ENCODE data around the gene CLDN14. TPM values are rescaled to one million over a fixed set of nuclear protein-coding genes. Genes with fewer than 3 reads are reported as not detected.

Gene CLDN14
- total and polyA plus RNA-seq, 12 donors: 0.06 TPM; not detected in 11

DNA sequence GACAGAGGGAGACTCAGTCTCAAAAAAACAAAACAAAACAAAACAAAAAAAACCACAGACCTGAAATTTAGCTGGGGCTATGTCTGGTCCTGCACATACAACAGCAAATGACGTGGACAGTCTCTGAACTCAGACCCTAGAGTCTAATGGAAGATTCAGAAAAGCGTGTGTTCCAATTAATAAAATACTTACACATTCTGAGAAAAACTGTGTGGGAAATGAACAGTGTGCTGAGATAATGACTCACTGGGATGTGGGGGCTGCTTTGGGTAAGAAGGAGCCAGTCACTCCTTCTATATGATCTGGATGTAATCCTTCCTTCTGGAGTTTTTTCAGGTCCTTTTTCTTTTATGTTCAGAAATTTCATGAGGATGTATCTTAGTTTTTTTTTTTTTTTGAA, 29.4 kb downstream of the CLDN14 start:
- no peaks in the 10 kb centered on the region for H3K9me3 ChIP-seq
- no peak overlapping the region for H3K4me3 ChIP-seq
- DNase-seq (no peak), ATAC-seq (no peak)
- intact Hi-C loops (cut with DNase I): no loop called here
- no peaks in the 10 kb centered on the region for H3K36me3 ChIP-seq
- TF ChIP-seq, protein P1, sequence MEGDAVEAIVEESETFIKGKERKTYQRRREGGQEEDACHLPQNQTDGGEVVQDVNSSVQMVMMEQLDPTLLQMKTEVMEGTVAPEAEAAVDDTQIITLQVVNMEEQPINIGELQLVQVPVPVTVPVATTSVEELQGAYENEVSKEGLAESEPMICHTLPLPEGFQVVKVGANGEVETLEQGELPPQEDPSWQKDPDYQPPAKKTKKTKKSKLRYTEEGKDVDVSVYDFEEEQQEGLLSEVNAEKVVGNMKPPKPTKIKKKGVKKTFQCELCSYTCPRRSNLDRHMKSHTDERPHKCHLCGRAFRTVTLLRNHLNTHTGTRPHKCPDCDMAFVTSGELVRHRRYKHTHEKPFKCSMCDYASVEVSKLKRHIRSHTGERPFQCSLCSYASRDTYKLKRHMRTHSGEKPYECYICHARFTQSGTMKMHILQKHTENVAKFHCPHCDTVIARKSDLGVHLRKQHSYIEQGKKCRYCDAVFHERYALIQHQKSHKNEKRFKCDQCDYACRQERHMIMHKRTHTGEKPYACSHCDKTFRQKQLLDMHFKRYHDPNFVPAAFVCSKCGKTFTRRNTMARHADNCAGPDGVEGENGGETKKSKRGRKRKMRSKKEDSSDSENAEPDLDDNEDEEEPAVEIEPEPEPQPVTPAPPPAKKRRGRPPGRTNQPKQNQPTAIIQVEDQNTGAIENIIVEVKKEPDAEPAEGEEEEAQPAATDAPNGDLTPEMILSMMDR (IDR thresholded peaks at IDR 0.05): no peak
- H3K27ac ChIP-seq: no peak overlapping the region
- H3K27me3 ChIP-seq: no peaks in the 10 kb centered on the region
- 73 to 87% methylated on average over 2 of the region's 2 CpGs for WGBS, 2 donors
- peaks cover 0 to 5% (median 0%) of the 10 kb centered on the region in 9 donors for H3K4me1 ChIP-seq

DNA sequence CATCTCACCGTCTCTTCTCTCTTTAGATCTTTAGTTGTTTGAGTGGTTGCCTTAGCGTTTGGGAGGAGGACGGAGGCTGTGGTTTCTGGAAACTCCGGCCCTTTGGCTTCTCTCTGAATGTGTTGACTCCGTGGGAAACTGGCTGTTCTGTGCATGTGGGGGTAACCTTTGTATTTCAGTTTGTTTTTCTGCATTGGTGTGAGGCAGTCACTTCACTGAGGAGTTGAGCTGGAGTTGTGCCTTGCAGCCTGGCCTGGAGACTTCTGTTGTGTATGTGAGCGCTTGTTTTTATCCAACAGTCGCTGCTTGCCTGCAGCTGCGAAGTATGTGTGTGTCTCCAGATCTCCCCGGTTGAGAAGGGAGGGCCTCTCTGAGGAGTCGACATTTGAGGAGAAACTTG, 33.6 kb downstream of the CLDN14 start:
- TF ChIP-seq, protein P1 (IDR thresholded peaks at IDR 0.05): no peak
- DNase-seq: no peak

DNA sequence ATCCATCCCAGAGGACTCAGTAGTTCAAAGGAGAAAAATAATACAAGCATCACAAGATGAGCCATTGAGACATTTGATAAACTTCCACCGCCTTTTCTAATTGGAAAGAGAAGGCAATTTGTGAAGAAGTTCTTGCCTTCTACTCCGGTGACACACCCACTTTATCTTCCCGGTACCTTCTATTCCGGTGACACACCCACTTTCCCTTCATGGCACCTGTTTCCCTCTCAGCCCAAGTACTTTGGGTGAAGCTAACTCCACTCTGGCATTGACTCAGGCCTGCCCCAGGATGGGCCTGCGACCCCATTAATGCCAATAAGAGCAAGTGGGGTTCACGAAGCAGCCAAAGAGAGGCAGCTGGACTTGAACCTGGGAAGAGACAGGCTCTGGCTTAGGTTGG, 38.2 kb downstream of the CLDN14 start:
- DNase-seq: no peak
- no peak overlapping the region for H3K27ac ChIP-seq
- TF ChIP-seq, protein P1 (IDR thresholded peaks at IDR 0.05): no peak
- H3K4me1 ChIP-seq: peaks cover 0 to 13% (median 0%) of the 10 kb centered on the region in 9 donors
- intact Hi-C loops (cut with DNase I): no loop called here
- no peaks in the 10 kb centered on the region for H3K27me3 ChIP-seq
- ATAC-seq: no peak
- WGBS, 2 donors: 95% methylated on average over 6 of the region's 6 CpGs
- H3K36me3 ChIP-seq: no peaks in the 10 kb centered on the region
- no peak overlapping the region for H3K4me3 ChIP-seq
- peaks cover 0 to 3% (median 0%) of the 10 kb centered on the region in 11 donors for H3K9me3 ChIP-seq

More for the DNA sequence above, 33.6 kb downstream of the CLDN14 start:
- Histone ChIP-seq H3K4me3 (no peak overlapping the region), H3K27me3 (no peaks in the 10 kb centered on the region), H3K27ac (peak overlapping the region in 2 of 10 donors; percentile 15 to 31), H3K4me1 (no peaks in the 10 kb centered on the region), H3K36me3 (no peaks in the 10 kb centered on the region), H3K9me3 (no peaks in the 10 kb centered on the region)
- WGBS, 2 donors: 65 to 68% methylated on average over 10 of the region's 10 CpGs
- ATAC-seq: peak in 5 of 8 donors; percentile 12 to 55 (median 33)
- intact Hi-C loops (cut with DNase I): no loop called here

DNA sequence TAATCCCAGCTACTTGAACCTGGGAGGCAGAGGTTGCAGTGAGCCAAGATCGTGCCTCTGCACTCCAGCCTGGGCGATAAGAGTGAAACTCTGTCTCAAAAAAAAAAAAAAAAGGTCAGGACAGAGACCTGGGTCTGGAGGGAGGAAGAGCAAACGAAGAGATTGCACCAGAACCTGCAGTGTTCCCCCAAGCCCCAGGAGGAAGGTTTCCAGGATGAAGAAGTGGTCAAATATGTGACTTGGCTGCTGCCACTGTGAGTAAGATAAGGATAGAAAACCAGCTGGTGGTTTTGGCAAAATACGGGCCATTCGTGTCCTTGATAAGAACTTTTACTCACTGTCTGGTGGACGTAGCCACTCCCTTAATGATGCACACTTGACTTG, 42.2 kb downstream of the CLDN14 start:
- peaks cover 0 to 13% (median 0%) of the 10 kb centered on the region in 9 donors for H3K4me1 ChIP-seq
- H3K27ac ChIP-seq: peak overlapping the region in 1 of 10 donors; percentile 26
- no peaks in the 10 kb centered on the region for H3K36me3 ChIP-seq
- no peak overlapping the region for H3K4me3 ChIP-seq
- H3K9me3 ChIP-seq: peaks cover 0 to 4% (median 0%) of the 10 kb centered on the region in 11 donors
- WGBS, 2 donors: 29 to 39% methylated on average over 6 of the region's 6 CpGs
- ATAC-seq (peak in 2 of 8 donors; percentile 51 to 94), DNase-seq (no peak)
- intact Hi-C loops (cut with DNase I): no loop called here
- no peaks in the 10 kb centered on the region for H3K27me3 ChIP-seq
- TF ChIP-seq, protein P1 (IDR thresholded peaks at IDR 0.05): no peak
